Measurements from ENCODE around the gene APOBEC2. TPM values are rescaled to one million over a fixed set of nuclear protein-coding genes. Genes with fewer than 3 reads are reported as not detected.

Gene APOBEC2
- total RNA-seq, 1 donor from 2014 or later, result not detected

- Histone ChIP-seq H3K27ac (no peak overlapping the region), H3K36me3 (no peaks in the 10 kb centered on the region), H3K9me3 (no peaks in the 10 kb centered on the region), H3K4me1 (no peaks in the 10 kb centered on the region), H3K4me3 (no peak overlapping the region), H3K27me3 (no peaks in the 10 kb centered on the region)
- intact Hi-C loops (cut with DNase I), result no loop called here
- no peak for TF ChIP-seq CTCF (IDR thresholded peaks at IDR 0.05)
- DNase-seq (ENCODE audit: low spot score in 2 of 2), result no peak
Measured at GRCh38 chr6:41038205-41038604, 14.8 kb upstream of the APOBEC2 start.

GRCh38 chr6:41039060-41039998, 13.7 kb upstream of the APOBEC2 start, which contains the start of gene UNC5CL:
TSS of gene UNC5CL (minus strand) at chr6:41039221. CDS start at chr6:41035074, 4,147 bp downstream.
- H3K4me1 ChIP-seq, result no peaks in the 10 kb centered on the region
- intact Hi-C loops (cut with DNase I), result no loop called here
- peak in 2 of 3 experiments; percentile 29 to 45 for TF ChIP-seq CTCF (IDR thresholded peaks at IDR 0.05)
- H3K4me3 ChIP-seq, result no peak within 1 kb of the TSS
- no peak for DNase-seq (ENCODE audit: low spot score in 2 of 2)
- H3K9me3 ChIP-seq, result no peaks in the 10 kb centered on the region
- no peak within 1 kb of the TSS for H3K27ac ChIP-seq
- no peaks in the 10 kb centered on the region for H3K27me3 ChIP-seq
- no peaks in the 10 kb centered on the region for H3K36me3 ChIP-seq

- intact Hi-C loops (cut with DNase I), result no loop called here
- Histone ChIP-seq H3K9me3 (no peaks in the 10 kb centered on the region), H3K4me3 (no peak overlapping the region), H3K36me3 (no peaks in the 10 kb centered on the region), H3K27me3 (no peaks in the 10 kb centered on the region), H3K27ac (no peak overlapping the region), H3K4me1 (no peaks in the 10 kb centered on the region)
- TF ChIP-seq CTCF (IDR thresholded peaks at IDR 0.05), result no peak
- DNase-seq (ENCODE audit: low spot score in 2 of 2), result no peak
Measured at GRCh38 chr6:41040101-41040939, 12.7 kb upstream of the APOBEC2 start.

GRCh38 chr6:41040940-41041536, 12.0 kb upstream of the APOBEC2 start:
- H3K27ac ChIP-seq, result no peak overlapping the region
- H3K9me3 ChIP-seq, result no peaks in the 10 kb centered on the region
- no peaks in the 10 kb centered on the region for H3K27me3 ChIP-seq
- H3K4me1 ChIP-seq, result no peaks in the 10 kb centered on the region
- H3K4me3 ChIP-seq, result no peak overlapping the region
- TF ChIP-seq CTCF (IDR thresholded peaks at IDR 0.05), result no peak
- H3K36me3 ChIP-seq, result no peaks in the 10 kb centered on the region
- DNase-seq (ENCODE audit: low spot score in 2 of 2), result no peak
- intact Hi-C loops (cut with DNase I), result no loop called here

- intact Hi-C loops (cut with DNase I), result no loop called here
- no peak for DNase-seq (ENCODE audit: low spot score in 2 of 2)
- no peaks in the 10 kb centered on the region for H3K4me1 ChIP-seq
- no peaks in the 10 kb centered on the region for H3K9me3 ChIP-seq
- no peak for TF ChIP-seq CTCF (IDR thresholded peaks at IDR 0.05)
- H3K4me3 ChIP-seq, result no peak within 1 kb of the TSS
- no peaks in the 10 kb centered on the region for H3K36me3 ChIP-seq
- no peak within 1 kb of the TSS for H3K27ac ChIP-seq
- no peaks in the 10 kb centered on the region for H3K27me3 ChIP-seq
Measured at GRCh38 chr6:41042226-41043055, 10.6 kb upstream of the APOBEC2 start, which contains the start of gene TSPO2. TSS of gene TSPO2 (plus strand) at chr6:41042467. CDS start at chr6:41042986, 519 bp downstream.
